IMR-90 (cell line): ENCODE data around the gene RNF166. TPM values are rescaled to one million over a fixed set of nuclear protein-coding genes. Genes with fewer than 3 reads are reported as not detected.

Source experiments
- ATAC-seq: fragments of 200-7000 bp; cut with Tn5 transposase; 2 replicates; pipeline ENCODE4 v1.9.1; 2020; ENCODE audit warnings: low read depth, mild to moderate bottlenecking, moderate library complexity
- BruUV-seq: library from RNA; stranded (reverse); fragments of 400-500 nt; replicated peaks from 2 replicates; lab custom pipeline; 2021; lab: Mats Ljungman, UMichigan
- CTCF ChIA-PET: fragments of 300-600 bp; formaldehyde crosslinking; extraction: SDS; loops from one replicate; lab custom pipeline; 2021; ENCODE audit warnings: antibody characterized with exemption; lab: Yijun Ruan, JAX
- POLR2A ChIA-PET: fragments of 300-600 bp; sonication (Branson Sonifier 250); formaldehyde crosslinking; loops from one replicate; lab custom pipeline; 2022; ENCODE audit warnings: antibody characterized with exemption; ENCODE audit not compliant: unreplicated experiment; lab: Charles Lee
- DNase-seq: peaks from one replicate; pipeline ENCODE4 v3.0.0; 2013
- H2AFZ ChIP-seq: replicated peaks from 2 replicates; pipeline ENCODE3; 2013; ENCODE audit warnings: low read length, mild to moderate bottlenecking; ENCODE audit not compliant: poor library complexity
- H2AK5ac ChIP-seq: 2 replicates; pipeline ENCODE4 v1.6.1; 2013; ENCODE audit warnings: low read depth, low read length, inconsistent platforms
- H2AK9ac ChIP-seq: replicated peaks from 2 replicates; pipeline ENCODE3; 2013; ENCODE audit warnings: mild to moderate bottlenecking, low read depth, low read length, moderate library complexity; ENCODE audit not compliant: poor library complexity
- H2BK120ac ChIP-seq: 2 replicates; pipeline ENCODE4 v1.6.1; 2013; ENCODE audit warnings: low read depth, low read length, inconsistent platforms
- H2BK15ac ChIP-seq: 3 replicates; pipeline ENCODE4 v1.6.1; 2013; ENCODE audit warnings: low read depth, low read length, inconsistent platforms
- H2BK20ac ChIP-seq: 2 replicates; pipeline ENCODE4 v1.6.1; 2013; ENCODE audit warnings: low read depth, mild to moderate bottlenecking, inconsistent platforms, low read length, moderate library complexity
- H2BK5ac ChIP-seq: 2 replicates; pipeline ENCODE4 v1.6.1; 2013; ENCODE audit warnings: mild to moderate bottlenecking, low read depth, low read length, inconsistent platforms; ENCODE audit not compliant: poor library complexity, severe bottlenecking
- H3K14ac ChIP-seq: replicated peaks from 2 replicates; pipeline ENCODE4 v1.6.1; 2013; ENCODE audit warnings: low read depth, low read length, inconsistent platforms
- H3K18ac ChIP-seq: 2 replicates; pipeline ENCODE4 v1.6.1; 2013; ENCODE audit warnings: low read depth, low read length, control low read depth
- H3K23ac ChIP-seq: 2 replicates; pipeline ENCODE4 v1.6.1; 2013; ENCODE audit warnings: low read depth, low read length, inconsistent platforms
- H3K27ac ChIP-seq: 2 replicates; pipeline ENCODE4 v1.5.1; 2013; ENCODE audit warnings: mild to moderate bottlenecking, control low read depth, low read length; ENCODE audit not compliant: insufficient read depth
- H3K27me3 ChIP-seq: 2 replicates; pipeline ENCODE4 v1.6.1; 2013; ENCODE audit warnings: low read length; ENCODE audit not compliant: control insufficient read depth, insufficient read depth
- H3K36me3 ChIP-seq: 2 replicates; pipeline ENCODE4 v1.6.1; 2013; ENCODE audit warnings: low read length, mixed read lengths; ENCODE audit not compliant: control insufficient read depth, insufficient read depth
- H3K4ac ChIP-seq: 2 replicates; pipeline ENCODE4 v1.6.1; 2013; ENCODE audit warnings: low read depth, low read length, inconsistent platforms
- H3K4me1 ChIP-seq: 2 replicates; pipeline ENCODE4 v1.6.1; 2013; ENCODE audit warnings: low read length, mixed read lengths; ENCODE audit not compliant: control insufficient read depth, insufficient read depth
- H3K4me2 ChIP-seq: 2 replicates; pipeline ENCODE4 v1.6.1; 2013; ENCODE audit warnings: low read depth, mild to moderate bottlenecking, control low read depth, low read length, moderate library complexity
- H3K4me3 ChIP-seq: 2 replicates; pipeline ENCODE4 v1.5.1; 2013; ENCODE audit warnings: low read depth, mild to moderate bottlenecking, control low read depth, low read length, moderate library complexity; ENCODE audit not compliant: insufficient read depth
- H3K56ac ChIP-seq: 2 replicates; pipeline ENCODE4 v1.6.1; 2013; ENCODE audit warnings: low read length, inconsistent platforms; ENCODE audit not compliant: insufficient read depth; ENCODE audit errors: extremely low read depth
- H3K79me1 ChIP-seq, 2 experiments: 2 replicates each; pipeline ENCODE4 v1.6.1; 2013; ENCODE audit warnings: low read length in 2 of 2, inconsistent platforms in 1 of 2, low read depth in 1 of 2
- H3K9ac ChIP-seq: 2 replicates; pipeline ENCODE4 v1.6.1; 2013; ENCODE audit warnings: low read depth, low read length, control low read depth
- H3K9me1 ChIP-seq: 2 replicates; pipeline ENCODE4 v1.6.1; 2013; ENCODE audit warnings: low read length, inconsistent platforms; ENCODE audit not compliant: insufficient read depth
- H3K9me3 ChIP-seq: 2 replicates; pipeline ENCODE4 v1.6.1; 2013; ENCODE audit warnings: low read length; ENCODE audit not compliant: control insufficient read depth, insufficient read depth
- H4K20me1 ChIP-seq: 2 replicates; pipeline ENCODE4 v1.6.1; 2013; ENCODE audit warnings: low read length, inconsistent platforms; ENCODE audit not compliant: insufficient read depth
- H4K5ac ChIP-seq: 2 replicates; pipeline ENCODE4 v1.6.1; 2013; ENCODE audit warnings: mild to moderate bottlenecking, low read depth, low read length, control low read depth
- H4K8ac ChIP-seq, 2 experiments: 2 replicates each; pipeline ENCODE4 v1.6.1; 2013; ENCODE audit warnings: low read depth in 2 of 2, low read length in 2 of 2, control low read depth in 1 of 2, inconsistent platforms in 1 of 2
- H4K91ac ChIP-seq: 2 replicates; pipeline ENCODE4 v1.6.1; 2013; ENCODE audit warnings: low read depth, low read length, inconsistent platforms; ENCODE audit not compliant: insufficient read depth
- BHLHE40 ChIP-seq: fragments of 150-350 bp; IDR thresholded peaks from 2 replicates; pipeline ENCODE4 v1.6.1; 2016; ENCODE audit warnings: mild to moderate bottlenecking, low read depth, low read length
- CEBPB ChIP-seq: IDR thresholded peaks from 2 replicates; pipeline ENCODE4 v1.6.1; 2012; ENCODE audit warnings: low read depth, low read length, improper control_type of control experiment
- CHD1 ChIP-seq: IDR thresholded peaks from 2 replicates; pipeline ENCODE4 v1.6.1; 2012; ENCODE audit warnings: low read depth, low read length, improper control_type of control experiment
- MAFK ChIP-seq: IDR thresholded peaks from 2 replicates; pipeline ENCODE4 v1.6.1; 2012; ENCODE audit warnings: low read depth, low read length, improper control_type of control experiment
- MXI1 ChIP-seq: IDR thresholded peaks from 2 replicates; pipeline ENCODE4 v1.6.1; 2012; ENCODE audit warnings: low read depth, mild to moderate bottlenecking, low read length, moderate library complexity, borderline replicate concordance
- RCOR1 ChIP-seq: IDR thresholded peaks from 2 replicates; pipeline ENCODE4 v1.6.1; 2012; ENCODE audit warnings: mild to moderate bottlenecking, low read length, improper control_type of control experiment; ENCODE audit not compliant: insufficient replicate concordance
- RFX5 ChIP-seq: IDR thresholded peaks from 2 replicates; pipeline ENCODE4 v1.8.0; 2012; ENCODE audit warnings: low read depth, mild to moderate bottlenecking, low read length, moderate library complexity
- SMC3 ChIP-seq: fragments of 150-350 bp; IDR thresholded peaks from 2 replicates; pipeline ENCODE4 v1.6.1; 2016; ENCODE audit warnings: low read depth, mild to moderate bottlenecking, antibody characterized with exemption, low read length, moderate library complexity
- WGBS, 2 experiments: methylation state at CpG; one replicate each; pipeline versions ENCODE4 v1.1.5 to v1.1.7; 2013; ENCODE audit warnings: missing lambda C conversion rate in 2 of 2; ENCODE audit not compliant: insufficient read length in 1 of 2; ENCODE audit errors: extremely low coverage in 2 of 2; 5-methylcytosine and 5-hydroxymethylcytosine counted together
- dilution Hi-C: fragments of 300-500 bp; cut with HindIII; formaldehyde crosslinking; loops from one replicate; pipeline ENCODE4 v1.14.3; 2018; ENCODE audit warnings: low sequenced_read_pairs; ENCODE audit not compliant: unreplicated experiment
- in situ Hi-C: fragments of 300-500 bp; cut with MboI; formaldehyde crosslinking; loops from 3 replicates; pipeline ENCODE4 v1.14.3; 2019; ENCODE audit warnings: low sequenced_read_pairs, inconsistent platforms, mixed read lengths
- intact Hi-C: fragments of 100-400 bp; cut with micrococcal nuclease; formaldehyde crosslinking; loops from 2 replicates; pipeline ENCODE4 v1.10.0; 2022
- polyA plus RNA-seq, 3 experiments: library from polyadenylated mRNA; depleted of rRNA; stranded (reverse); fragments of >200 nt; gene quantifications; 2 replicates each; pipeline ENCODE4 v1.2.3, GENCODE V29; 2012; ENCODE audit warnings: low replicate concordance in 1 of 3
- total RNA-seq: library from RNA; depleted of rRNA; stranded (reverse); fragments of >200 nt; gene quantifications from 2 replicates; pipeline ENCODE4 v1.2.3, GENCODE V29; 2012
- TF ChIP-seq, protein P1 (sequence below): fragments of 150-350 bp; IDR thresholded peaks from 2 replicates; pipeline ENCODE4 v1.6.1; 2016; ENCODE audit warnings: low read depth, mild to moderate bottlenecking, low read length, moderate library complexity, borderline replicate concordance
- TF ChIP-seq, protein P2 (sequence below): conservative IDR thresholded peaks from 2 replicates; pipeline ENCODE4 v1.5.1; 2012; ENCODE audit warnings: mild to moderate bottlenecking, low read depth, low read length, improper control_type of control experiment
- TF ChIP-seq, protein P3 (sequence below): fragments of 150-350 bp; IDR thresholded peaks from 2 replicates; pipeline ENCODE4 v1.6.1; 2017; ENCODE audit warnings: mild to moderate bottlenecking, antibody characterized with exemption, low read length, low read depth

Gene RNF166
- total and polyA plus RNA-seq, 2 of the 4 experiments (the other 2 are of a cell fraction): 8.1 to 17.4 TPM

DNA sequence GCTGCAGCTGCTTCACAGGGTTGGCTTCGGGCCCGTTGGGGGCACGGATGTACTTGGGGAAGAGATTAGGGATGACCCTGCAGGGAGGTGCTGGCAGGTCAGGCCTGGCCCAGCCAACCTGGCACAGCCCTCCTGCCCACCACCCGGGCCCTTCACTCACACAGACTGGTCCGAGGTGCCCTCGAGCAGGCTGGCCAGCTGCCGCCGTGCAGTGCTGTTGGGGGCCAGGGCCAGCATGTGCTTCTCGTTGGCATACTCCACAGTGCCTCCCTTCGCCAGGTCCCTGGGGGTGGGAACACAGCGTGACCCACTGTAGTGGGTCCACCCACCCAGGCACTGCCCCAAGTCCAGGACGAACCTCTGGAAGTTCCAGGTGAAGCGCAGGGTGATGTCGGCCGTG lies 10.0 kb upstream of the RNF166 start:
- WGBS, 2 experiments: 88% methylated on average over 14 of the region's 15 CpGs; no CpG with 5 or more reads in 1 of the 2 experiments
- H4K91ac ChIP-seq: no peak overlapping the region
- no peak overlapping the region for H2BK120ac ChIP-seq
- H3K4me1 ChIP-seq: no peaks in the 10 kb centered on the region
- H3K4me2 ChIP-seq: no peak overlapping the region
- H3K9me3 ChIP-seq: no peaks in the 10 kb centered on the region
- CTCF ChIA-PET: interaction anchor here (0.6 kb wide), 1 partner anchor 877 kb away, joined by 5 read pairs; no protein-coding TSS in a partner anchor
- H3K27me3 ChIP-seq: no peaks in the 10 kb centered on the region
- no peak overlapping the region for H2BK5ac ChIP-seq
- H3K9ac ChIP-seq: no peak overlapping the region
- no peak overlapping the region for H3K18ac ChIP-seq
- no peak overlapping the region for H2AK5ac ChIP-seq
- intact Hi-C loops (no loop called here), dilution Hi-C loops (no loop called here), in situ Hi-C loops (no loop called here)
- H3K9me1 ChIP-seq: no peaks in the 10 kb centered on the region
- no peak overlapping the region for H2AK9ac ChIP-seq
- H3K4ac ChIP-seq: no peak overlapping the region
- H3K27ac ChIP-seq: no peak overlapping the region
- no peak overlapping the region for H2BK15ac ChIP-seq
- peaks cover 37% of the 10 kb centered on the region for H4K20me1 ChIP-seq
- DNase-seq: no peak
- POLR2A ChIA-PET: no interaction called here
- H3K56ac ChIP-seq: no peak overlapping the region
- peaks cover 76% of the 10 kb centered on the region for H3K36me3 ChIP-seq
- H4K8ac ChIP-seq: no peak overlapping the region
- no peak for ATAC-seq
- H4K5ac ChIP-seq: no peak overlapping the region
- H2BK20ac ChIP-seq: no peak overlapping the region
- BruUV-seq: TSS peak; percentile 37
- H2AFZ ChIP-seq: peak overlapping the region; percentile 11
- H3K4me3 ChIP-seq: no peak overlapping the region
- peaks cover 5 to 33% of the 10 kb centered on the region in 2 experiments; a peak in 3 of 4 replicates for H3K79me1 ChIP-seq
- TF ChIP-seq CHD1: no peak
- no peak for TF ChIP-seq CEBPB
- no peak for TF ChIP-seq BHLHE40
- TF ChIP-seq, protein P1, sequence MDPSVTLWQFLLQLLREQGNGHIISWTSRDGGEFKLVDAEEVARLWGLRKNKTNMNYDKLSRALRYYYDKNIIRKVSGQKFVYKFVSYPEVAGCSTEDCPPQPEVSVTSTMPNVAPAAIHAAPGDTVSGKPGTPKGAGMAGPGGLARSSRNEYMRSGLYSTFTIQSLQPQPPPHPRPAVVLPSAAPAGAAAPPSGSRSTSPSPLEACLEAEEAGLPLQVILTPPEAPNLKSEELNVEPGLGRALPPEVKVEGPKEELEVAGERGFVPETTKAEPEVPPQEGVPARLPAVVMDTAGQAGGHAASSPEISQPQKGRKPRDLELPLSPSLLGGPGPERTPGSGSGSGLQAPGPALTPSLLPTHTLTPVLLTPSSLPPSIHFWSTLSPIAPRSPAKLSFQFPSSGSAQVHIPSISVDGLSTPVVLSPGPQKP: no peak
- TF ChIP-seq SMC3: no peak
- no peak for TF ChIP-seq MXI1
- no peak for TF ChIP-seq RFX5
- TF ChIP-seq RCOR1: no peak
- TF ChIP-seq MAFK: no peak
- TF ChIP-seq, protein P2, sequence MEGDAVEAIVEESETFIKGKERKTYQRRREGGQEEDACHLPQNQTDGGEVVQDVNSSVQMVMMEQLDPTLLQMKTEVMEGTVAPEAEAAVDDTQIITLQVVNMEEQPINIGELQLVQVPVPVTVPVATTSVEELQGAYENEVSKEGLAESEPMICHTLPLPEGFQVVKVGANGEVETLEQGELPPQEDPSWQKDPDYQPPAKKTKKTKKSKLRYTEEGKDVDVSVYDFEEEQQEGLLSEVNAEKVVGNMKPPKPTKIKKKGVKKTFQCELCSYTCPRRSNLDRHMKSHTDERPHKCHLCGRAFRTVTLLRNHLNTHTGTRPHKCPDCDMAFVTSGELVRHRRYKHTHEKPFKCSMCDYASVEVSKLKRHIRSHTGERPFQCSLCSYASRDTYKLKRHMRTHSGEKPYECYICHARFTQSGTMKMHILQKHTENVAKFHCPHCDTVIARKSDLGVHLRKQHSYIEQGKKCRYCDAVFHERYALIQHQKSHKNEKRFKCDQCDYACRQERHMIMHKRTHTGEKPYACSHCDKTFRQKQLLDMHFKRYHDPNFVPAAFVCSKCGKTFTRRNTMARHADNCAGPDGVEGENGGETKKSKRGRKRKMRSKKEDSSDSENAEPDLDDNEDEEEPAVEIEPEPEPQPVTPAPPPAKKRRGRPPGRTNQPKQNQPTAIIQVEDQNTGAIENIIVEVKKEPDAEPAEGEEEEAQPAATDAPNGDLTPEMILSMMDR: no peak
- TF ChIP-seq, protein P3, sequence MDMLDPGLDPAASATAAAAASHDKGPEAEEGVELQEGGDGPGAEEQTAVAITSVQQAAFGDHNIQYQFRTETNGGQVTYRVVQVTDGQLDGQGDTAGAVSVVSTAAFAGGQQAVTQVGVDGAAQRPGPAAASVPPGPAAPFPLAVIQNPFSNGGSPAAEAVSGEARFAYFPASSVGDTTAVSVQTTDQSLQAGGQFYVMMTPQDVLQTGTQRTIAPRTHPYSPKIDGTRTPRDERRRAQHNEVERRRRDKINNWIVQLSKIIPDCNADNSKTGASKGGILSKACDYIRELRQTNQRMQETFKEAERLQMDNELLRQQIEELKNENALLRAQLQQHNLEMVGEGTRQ: no peak
- H3K14ac ChIP-seq: no peak overlapping the region
- H3K23ac ChIP-seq: no peak overlapping the region
